Esophagus mucosa (tissue), 1 donor: ENCODE data around the gene RPTOR. TPM values are rescaled to one million over a fixed set of nuclear protein-coding genes. Genes with fewer than 3 reads are reported as not detected.
A peak's percentile ranks its signal among the peaks of the same experiment; 100 is the strongest.
"Not testable (repeated sequence)": the region's sequence is repeated elsewhere in the genome, so short reads cannot be mapped to it uniquely, and the experiment has no call there.

Experiments used
- ATAC-seq: fragments of 200-7000 bp; cut with Tn5 transposase; one replicate; pipeline ENCODE4 v1.9.1; 2020
- total RNA-seq: library from RNA; stranded (reverse); gene quantifications from one replicate; pipeline ENCODE4 v1.2.4, GENCODE V29; 2023
- donor health status: DM: yes; HTN: yes; CAD: no.

Gene RPTOR
- total RNA-seq, 1 donor from 2014 or later: 14.9 TPM

DNA sequence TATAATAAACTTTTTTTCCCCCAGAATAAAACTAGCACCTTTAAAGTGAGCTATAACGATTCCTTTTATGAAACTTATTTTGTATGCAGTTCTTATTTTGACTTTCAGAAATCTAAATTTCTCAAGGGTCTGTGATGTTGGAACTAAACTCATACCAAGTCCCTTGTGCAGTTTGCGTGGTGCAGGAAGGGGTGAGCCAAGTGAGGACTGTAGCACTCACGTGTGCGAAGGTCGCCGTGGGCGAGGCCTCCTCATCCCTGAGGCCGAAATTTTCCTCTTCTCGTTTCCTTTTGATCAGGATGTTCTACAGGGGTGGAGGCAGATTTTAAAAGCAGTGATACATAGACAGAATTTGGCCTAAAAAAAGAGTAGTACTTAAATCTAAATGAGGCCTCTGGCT lies 73.7 kb downstream of the RPTOR start:
- ATAC-seq: no peak

DNA sequence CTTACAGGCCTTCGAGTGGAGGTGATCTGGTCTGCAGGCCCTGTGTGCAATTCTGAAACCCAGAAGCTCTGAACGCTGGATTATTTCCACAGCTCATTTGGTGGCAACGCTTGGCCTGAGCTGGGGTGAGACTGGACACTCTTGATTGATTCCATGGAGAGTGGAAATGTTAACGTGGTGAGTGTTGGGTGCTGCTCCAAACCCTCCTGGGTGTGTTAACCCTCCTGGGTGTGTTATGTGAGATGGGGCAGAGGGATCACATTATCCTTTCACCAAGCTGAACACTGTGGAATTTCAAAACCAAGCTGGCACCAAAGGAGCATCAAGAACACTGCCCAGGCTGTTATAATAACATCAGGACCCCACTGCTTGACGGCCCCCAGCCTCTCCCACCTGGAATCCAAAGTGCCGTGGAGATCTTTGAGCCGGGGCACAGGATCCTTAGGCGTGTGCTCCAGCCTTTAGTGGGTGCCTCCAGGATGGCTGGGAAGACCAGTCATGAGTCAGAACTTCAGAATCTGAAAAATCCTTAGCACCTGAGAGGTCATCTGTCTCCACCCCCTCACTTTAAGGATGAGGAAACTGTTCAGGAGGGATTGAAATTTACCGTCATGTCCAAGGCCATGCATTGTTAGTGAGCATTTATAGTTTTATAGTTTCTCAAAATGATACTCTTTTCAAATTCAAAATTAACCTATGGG lies 75.0 kb downstream of the RPTOR start:
- peak; percentile 18 for ATAC-seq

DNA sequence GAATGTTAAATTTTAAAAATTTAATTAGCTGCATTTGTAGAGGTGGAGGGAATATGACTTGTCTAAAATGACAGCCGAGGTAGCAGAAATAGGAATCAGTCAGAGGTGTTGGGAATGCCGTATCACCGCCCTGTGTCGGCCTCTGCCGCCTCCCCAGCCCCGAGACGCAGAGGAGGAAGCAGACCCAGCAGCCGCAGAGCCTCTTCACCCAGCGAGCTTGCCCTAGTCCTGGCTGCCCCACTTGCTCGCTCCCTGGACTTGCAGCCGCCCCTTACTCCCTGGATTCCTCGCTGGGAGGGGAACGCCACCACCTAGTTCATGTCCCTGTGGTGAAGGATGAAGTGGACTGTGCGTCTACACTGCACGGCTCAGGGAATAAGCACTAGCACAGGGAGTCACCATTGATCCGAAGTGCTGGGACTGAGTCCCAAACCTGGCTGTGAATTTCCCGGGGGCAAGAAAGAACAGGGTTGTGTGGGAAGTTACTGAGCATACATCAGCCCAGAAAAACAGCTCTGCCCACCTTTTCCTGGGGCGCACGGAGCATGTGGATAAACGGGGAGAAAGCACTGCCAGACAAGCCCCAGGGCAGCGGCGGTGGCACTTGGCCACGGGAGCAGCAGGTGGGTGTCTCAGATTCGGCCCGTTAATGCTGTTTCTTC lies 76.8 kb downstream of the RPTOR start:
- ATAC-seq: no peak

DNA sequence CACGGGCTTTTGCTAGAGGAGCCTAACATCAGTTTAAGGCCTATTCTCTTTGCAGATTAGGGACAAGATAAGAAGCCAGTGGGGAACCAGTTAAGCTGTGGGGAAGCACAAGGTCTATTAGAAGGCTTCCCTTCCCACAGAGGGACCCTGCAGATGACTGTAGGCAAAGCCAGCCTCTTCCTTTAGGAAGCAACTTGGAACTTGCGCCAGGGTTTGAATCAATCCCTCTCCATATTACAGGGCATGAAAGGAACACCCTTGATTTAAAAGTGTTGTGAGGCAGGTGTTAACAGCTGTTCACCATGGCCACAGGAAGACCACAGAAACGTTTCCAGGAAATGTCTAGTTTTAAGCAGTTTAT lies 77.3 kb downstream of the RPTOR start:
- ATAC-seq: no peak

DNA sequence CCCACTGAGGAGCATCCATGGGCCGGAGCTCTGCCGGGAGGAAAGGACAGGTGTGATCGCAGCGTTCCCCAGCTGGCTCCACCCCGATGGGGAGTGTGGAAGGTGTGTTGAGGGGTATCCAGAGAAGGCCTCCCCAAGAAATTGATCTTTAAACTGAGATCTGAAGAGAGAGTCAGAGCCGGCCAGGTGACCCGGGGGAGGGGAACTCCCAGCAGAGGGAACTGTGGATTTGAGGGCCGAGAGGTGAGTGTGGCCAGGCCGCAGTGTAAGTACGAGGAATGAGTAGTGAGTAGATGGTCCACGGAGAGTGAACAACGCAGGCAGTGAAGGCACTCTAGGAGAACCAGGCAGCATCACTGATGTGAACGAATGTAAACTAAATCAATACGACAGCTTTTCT lies 80.2 kb downstream of the RPTOR start:
- no peak for ATAC-seq

DNA sequence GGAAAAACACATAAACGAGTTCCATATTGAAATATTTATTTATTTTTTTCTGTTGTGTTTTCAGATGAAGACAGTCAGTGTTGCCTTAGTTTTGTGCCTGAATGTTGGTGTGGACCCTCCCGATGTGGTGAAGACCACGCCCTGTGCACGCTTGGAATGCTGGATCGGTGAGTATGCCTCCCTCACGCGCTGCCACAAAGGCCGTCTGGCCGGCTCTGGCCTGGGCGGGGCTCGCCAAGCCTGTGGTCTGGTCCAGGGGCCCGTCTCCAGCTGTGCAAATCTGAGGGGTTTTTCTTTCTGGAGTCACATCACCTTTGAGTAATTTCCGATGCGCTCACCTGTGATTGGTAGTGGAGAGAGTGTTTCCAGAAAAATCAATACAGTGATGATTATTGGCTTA lies 81.0 kb downstream of the RPTOR start:
- ATAC-seq: no peak

DNA sequence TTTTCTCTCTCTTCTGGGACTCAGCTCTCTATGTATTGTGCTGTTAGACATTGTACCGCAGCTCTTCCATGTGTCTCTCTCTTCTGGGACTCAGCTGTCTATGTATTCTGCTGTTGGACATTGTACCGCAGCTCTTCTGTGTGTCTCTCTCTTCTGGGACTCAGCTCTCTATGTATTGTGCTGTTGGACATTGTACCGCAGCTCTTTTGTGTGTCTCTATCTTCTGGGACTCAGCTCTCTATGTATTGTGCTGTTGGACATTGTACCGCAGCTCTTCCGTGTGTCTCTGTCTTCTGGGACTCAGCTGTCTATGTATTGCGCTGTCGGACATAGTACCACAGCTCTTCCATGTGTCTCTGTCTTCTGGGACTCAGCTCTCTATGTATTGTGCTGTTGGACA lies 84.2 kb downstream of the RPTOR start:
- not testable (repeated sequence) for ATAC-seq

DNA sequence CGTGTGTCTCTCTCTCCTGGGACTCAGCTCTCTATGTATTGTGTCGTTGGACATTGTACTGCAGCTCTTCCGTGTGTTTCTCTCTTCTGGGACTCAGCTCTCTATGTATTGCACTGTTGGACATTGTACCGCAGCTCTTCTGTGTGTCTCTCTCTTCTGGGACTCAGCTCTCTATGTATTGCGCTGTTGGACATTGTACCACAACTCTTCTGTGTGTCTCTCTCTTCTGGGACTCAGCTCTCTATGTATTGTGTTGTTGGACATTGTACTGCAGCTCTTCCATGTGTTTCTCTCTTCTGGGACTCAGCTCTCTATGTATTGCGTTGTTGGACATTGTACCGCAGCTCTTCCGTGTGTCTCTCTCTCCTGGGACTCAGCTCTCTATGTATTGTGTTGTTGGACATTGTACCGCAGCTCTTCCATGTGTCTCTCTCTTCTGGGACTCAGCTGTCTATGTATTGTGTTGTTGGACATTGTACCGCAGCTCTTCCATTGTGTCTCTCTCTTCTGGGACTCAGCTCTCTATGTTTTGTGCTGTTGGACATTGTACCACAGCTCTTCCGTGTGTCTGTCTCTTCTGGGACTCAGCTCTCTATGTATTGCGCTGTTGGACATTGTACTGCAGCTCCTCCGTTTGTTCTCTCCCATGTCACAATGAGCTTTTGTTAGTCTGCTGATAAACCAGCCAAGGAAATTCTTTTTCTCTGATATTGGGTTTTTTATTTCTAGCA lies 84.8 kb downstream of the RPTOR start:
- no peak for ATAC-seq

DNA sequence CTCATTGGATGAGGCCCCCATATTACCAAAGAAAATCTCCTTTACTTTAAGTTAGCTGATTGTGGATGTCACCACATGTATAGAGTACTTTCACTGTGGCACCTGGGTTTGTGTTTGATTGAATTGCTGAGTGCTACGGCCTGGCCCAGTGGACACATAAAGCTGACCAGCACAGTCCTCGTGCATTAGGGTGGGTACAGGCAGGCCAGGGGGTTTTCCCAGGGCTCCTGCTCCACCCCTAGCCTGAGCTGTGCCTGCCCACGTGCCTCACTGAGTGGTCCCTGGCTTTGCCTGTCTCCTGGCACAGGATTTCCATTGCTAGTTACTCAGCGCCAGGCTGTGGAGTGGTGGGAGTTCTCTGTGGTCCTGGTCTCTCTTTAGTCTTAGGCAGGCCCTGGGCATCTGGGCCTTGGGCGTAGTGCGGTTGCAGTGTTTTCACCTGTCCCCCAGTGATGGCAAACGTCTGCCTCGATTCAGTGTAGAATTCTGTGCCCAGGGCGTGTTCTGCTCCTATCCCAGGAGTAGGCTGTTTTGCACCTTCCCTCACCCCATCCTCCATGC lies 86.0 kb downstream of the RPTOR start:
- no peak for ATAC-seq

DNA sequence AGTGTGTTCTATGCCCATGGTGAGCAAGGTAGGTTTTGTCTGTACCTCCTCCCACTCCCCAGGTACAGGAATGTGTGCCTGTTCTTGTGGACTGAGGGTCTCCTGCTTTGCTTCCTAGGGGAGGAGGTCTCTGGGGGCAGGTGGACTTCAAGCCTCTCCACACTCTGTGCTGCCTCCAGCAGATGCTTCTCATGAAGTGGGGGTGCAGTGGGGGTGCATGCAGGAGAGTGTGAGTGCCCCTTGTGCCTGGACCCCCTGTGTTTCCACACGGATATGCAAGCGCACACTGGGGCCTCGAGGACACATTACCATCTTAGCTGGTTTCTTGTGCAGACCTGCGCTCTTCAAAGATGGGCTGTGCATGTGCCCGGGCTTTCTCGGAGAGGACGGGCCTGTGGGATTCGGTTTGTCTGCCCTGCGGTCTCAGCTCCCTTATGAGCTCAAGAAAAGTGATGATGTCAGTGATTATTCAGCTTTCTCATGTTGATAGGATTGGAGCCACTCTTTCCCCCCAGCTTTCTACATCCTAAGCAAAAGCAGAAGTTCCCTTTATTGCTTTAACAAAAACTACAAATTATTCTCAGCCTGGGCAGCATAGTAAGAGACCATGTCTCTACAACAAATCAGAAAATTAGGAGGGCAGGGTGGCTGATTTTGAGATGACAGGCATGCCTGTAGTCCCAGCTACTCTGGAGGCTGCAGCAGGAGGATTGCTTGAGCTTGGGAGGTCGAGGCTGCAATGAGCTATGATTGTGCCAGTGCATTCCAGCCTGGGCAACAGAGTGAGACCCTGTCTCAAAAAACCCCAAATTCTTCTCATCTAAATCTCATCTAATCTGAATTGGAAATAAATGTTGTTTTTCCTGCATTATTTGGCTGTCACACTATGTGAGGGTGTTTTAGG lies 86.8 kb downstream of the RPTOR start:
- no peak for ATAC-seq

DNA sequence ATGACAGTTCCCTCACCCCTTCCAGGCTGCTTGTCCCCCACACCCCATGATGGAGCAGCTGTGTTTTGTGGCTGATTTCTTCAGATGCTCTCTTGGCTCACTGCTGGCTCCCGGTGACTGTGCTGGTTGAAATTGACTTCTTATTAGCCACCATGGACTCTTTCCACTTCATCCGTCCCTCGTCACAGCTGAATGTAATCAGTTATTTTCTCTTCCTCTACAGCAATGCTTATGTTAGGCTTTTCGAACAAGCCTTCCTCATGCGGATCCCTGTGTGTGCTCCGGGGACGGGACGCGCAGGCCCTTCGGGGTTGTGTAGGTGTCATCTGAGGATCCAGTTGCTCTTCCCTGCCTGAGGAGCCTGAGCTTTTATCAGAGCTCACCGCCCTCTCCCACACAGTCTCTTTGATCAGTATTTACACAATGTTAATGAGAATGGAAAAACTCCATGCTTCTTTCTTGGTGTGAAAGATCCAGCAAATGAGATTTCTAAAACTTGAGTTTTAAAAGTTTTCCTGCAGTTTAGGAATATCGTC lies 87.5 kb downstream of the RPTOR start:
- ATAC-seq: no peak

DNA sequence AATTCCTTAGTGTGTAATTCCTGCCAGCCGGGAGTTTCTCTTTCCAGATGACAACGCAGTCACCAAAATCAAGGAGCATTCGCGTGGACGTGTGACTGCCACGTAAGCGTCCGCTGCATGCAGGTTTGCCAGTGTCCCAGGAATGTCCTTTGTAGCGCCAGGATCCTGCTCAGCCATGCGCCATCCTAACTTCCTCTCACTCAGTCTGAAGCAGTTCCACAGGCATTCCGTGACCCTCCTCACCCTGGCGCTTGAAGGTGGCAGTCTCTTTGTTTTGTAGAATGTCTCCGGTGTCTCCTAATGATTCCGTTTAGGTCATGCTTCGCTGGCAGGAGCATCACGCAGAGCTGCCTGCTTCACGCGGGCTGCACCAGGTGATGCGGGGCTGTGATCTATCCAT lies 88.6 kb downstream of the RPTOR start:
- no peak for ATAC-seq

DNA sequence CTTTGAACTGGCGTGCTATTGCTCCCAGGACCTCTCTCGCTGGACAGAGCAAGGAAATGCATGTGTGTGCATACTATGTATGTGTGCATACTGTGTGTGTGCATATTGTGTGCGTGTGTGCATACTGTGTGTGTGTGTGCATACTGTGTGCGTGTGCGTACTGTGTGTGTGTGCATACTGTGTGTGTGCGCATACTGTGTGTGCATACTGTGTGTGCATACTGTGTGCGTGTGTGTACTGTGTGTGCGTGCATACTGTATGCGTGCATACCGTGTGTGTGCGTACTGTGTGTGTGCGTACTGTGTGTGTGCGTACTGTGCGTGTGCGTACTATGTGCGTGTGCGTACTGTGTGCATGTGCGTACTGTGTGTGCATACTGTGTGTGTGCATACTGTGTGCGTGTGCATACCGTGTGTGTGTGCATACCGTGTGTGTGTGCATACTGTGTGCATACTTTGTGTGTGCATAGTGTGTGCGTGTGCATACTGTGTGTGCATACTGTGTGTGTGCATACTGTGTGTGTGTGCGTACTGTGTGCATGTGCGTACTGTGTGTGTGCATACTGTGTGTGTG lies 89.4 kb downstream of the RPTOR start:
- ATAC-seq: no peak

DNA sequence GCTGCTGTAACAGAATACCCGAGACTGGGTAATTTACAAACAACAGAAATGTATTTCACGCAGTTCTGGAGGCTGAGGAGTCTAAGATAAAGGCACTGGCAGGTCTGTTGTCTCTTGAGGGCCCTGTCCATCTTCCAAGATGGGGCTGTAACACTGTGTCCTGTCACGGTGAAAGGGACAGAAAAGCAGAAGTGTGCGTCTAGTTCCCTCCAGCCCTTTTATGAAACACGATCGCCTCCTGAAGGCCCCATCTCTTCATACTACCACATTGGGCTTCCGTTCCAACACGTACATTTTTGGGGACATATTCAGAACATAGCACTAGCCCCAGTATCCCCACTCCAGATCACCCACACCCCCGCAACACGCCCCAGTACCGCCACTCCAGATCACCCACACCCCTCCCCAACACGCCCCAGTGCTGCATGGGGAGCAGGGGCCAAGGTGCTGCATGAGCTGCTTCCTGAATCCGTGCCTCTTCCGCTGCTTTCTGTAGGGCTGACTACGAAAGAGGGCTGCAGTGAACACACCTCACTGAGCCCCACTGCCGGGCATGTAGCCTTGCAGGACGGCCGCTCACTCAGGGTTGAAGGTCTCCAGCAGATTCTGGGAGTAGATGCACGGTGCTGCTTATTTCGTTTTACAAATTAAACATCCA lies 91.9 kb downstream of the RPTOR start:
- peak; percentile 19 for ATAC-seq

DNA sequence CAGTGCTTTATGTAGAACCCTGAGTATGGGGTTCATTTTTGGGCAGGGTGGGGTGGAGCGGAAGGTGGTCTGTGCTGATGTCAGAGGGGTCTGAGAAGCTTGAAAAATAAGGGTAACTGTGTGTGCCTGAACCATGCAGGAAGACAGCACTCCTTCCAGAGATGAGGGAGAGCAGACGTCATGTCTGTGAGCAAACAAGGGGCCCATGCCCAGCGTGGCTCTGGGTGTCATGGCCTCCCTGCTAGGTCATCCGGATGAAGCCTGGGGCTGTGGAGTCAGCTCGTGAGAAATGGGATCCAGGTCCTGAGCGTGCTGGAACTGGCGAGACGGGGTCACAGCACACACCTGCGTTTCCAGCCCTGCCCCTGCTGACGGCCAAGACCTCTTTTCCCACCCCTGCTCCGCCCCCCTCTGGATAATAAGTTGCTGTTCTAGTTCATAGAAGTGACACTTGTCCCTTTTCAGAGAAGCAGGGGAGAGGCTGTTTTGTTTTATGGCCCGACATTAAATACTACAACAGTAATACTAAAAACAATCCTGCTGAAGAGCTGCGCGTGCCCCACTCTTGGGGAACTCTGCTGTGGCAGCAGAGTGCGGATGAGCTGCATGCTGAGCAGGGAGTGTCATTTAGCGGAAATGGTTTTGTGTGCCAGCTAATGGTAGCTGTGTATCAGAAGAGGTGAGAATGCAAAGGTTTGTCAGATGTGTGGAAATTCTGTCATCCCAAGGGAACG lies 92.6 kb downstream of the RPTOR start:
- ATAC-seq: peak; percentile 21

DNA sequence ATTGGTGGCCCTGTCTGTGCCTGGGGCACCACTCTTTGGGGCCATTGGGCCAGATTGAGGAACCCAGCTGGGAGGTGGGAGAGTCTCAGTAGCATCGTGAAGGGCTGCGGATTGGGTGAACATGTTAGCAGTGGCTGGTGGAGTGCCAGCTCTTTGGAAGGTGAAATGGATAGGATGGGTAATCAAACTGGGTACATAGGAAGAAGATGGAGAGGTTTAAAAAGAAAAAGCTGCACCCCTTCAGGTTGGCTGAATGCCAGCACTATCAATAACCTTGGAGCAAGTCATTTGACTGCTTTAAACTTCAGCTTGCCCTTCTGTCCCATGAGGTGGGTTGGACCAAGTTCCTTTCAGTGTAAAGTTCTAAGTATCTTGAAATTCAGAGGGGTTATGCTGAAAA lies 95.0 kb downstream of the RPTOR start:
- no peak for ATAC-seq

DNA sequence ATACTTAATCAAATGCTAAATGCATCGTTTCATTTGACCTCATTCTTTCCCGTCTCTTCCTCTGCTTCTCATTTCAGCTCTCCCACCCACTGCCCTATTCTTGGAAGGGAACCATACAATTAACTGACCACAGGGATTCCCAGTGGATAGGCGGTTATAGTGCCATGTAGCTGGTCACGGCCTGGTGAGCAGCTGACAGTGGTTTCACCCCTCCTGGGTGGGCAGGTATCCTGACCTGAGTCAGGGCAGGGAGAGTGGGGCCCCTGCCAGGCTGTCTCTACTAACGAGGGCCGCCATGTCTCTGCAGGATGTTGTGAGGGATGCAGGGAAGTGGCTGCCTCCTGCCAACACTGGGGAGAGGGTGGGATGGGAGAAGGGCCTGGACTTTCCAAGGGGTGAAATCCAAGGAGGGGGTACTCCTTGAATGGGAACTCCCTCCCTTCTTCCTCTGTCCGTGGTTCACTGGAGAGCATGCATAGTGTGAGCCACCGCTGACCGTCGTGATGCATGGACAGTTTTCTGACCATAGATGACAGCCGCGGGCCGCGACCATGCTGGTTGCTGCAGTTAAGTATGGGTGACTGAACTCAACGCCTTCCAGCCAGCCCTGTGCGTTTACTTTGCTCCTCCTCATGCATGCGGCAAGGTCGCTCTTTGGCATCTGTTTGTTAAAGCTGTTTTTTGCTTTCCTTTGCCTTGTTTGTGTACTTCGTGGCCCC lies 95.9 kb downstream of the RPTOR start:
- ATAC-seq: no peak

DNA sequence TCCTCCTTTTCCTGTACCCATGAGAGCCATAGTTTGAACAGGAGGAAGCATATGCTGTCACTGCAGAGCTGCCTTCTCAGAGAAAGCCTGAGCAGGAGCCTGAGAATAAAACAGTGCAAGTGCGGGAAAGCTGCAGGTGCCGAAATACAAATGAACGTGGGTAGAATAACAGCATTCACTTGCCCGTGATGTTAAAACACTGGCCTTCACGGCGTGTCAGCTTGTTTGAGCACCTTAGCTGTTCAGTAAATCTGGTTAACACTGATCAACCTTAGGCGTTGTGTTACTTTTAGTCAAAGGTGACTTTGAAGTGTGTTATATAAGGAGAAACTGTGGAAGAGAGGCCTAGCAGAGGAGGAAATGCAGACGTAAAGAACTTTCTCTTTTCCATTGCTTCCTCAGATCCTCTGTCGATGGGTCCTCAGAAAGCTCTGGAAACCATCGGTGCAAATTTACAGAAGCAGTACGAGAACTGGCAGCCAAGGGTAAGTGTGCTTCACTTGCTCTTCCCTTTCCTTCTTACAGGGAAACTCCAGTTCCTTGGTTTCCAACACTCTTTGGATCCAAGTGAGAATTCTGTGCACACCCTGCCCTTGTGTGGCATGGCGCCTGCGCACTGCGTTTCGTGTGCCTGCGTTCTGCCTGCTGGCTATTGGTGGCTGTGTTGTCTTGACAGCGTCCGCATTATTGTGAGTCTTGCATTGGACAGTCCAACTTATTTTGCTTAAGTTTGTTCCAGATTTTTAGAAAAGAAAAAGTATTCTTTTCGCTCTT lies 98.9 kb downstream of the RPTOR start:
- no peak for ATAC-seq

DNA sequence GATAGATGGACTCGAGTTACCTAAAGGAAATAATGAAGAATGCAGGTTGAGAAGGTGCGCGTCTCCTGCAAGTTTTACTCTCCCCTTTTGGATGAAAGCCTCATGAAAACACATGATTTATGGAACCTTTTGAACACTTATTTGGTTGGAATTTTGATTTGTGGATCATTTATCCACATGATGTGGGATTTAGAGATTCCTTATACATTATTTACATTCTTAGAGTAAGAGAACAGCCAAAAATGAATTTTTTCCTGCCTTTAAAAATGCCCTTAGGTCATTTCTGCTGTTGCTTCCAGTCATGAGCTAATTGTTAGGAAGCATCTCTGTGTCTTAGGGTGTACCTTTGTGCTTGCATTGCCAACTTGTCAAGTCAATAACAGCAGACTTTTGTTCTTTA lies 99.9 kb downstream of the RPTOR start:
- no peak for ATAC-seq
